Endothelial cell of umbilical vein (primary cell): ENCODE data around the gene KCTD13. TPM values are rescaled to one million over a fixed set of nuclear protein-coding genes. Genes with fewer than 3 reads are reported as not detected.
A peak's percentile ranks its signal among the peaks of the same experiment; 100 is the strongest.

Source experiments
- BruUV-seq: library from RNA; stranded (reverse); fragments of 400-500 nt; replicated peaks from 2 replicates; lab custom pipeline; 2021; lab: Mats Ljungman, UMichigan
- CTCF ChIA-PET: fragments of 300-600, 350-600 bp; sonication (Branson Sonifier 250); formaldehyde crosslinking; loops from one replicate; lab custom pipeline; 2021; ENCODE audit warnings: antibody characterized with exemption, inconsistent platforms; lab: Charles Lee
- POLR2A ChIA-PET: fragments of 300-600, 350-600 bp; sonication (Branson Sonifier 250); formaldehyde crosslinking; loops from one replicate; lab custom pipeline; 2021; ENCODE audit warnings: antibody characterized with exemption, inconsistent platforms; lab: Charles Lee
- DNase-seq: peaks from one replicate; pipeline ENCODE4 v3.0.0-alpha.2; 2011; ENCODE audit warnings: low read depth, low spot score
- FAIRE-seq: peaks from 2 replicates; lab custom pipeline; 2011; peaks lifted over from hg19 to GRCh38; lab: Jason Lieb, UNC
- H2AFZ ChIP-seq: 2 replicates; pipeline ENCODE4 v1.6.0; 2012; ENCODE audit warnings: low read depth, low read length, control low read depth, inconsistent platforms
- H3K27ac ChIP-seq: 2 replicates; pipeline ENCODE4 v1.5.1; 2011; ENCODE audit warnings: low read depth, mild to moderate bottlenecking, control low read depth, low read length, moderate library complexity; ENCODE audit not compliant: insufficient read depth
- H3K27me3 ChIP-seq, 2 experiments: 2 replicates each; pipeline versions ENCODE4 v1.6.0 to v1.6.1; 2011; ENCODE audit warnings: low read length in 2 of 2, mixed read lengths in 1 of 2; ENCODE audit not compliant: control insufficient read depth in 2 of 2, insufficient read depth in 2 of 2
- H3K36me3 ChIP-seq, 2 experiments: 2 replicates in 1 of 2; 3 replicates in 1 of 2; pipeline ENCODE4 v1.5.1; 2011; ENCODE audit warnings: low read length in 2 of 2, mild to moderate bottlenecking in 1 of 2, moderate library complexity in 1 of 2; ENCODE audit not compliant: control insufficient read depth in 2 of 2, insufficient read depth in 2 of 2; ENCODE audit errors: extremely low read depth in 1 of 2
- H3K4me1 ChIP-seq: 3 replicates; pipeline ENCODE4 v1.5.1; 2011; ENCODE audit warnings: mild to moderate bottlenecking, low read length; ENCODE audit not compliant: control insufficient read depth, insufficient read depth; ENCODE audit errors: extremely low read depth
- H3K4me2 ChIP-seq: 2 replicates; pipeline ENCODE4 v1.6.1; 2011; ENCODE audit warnings: low read length, control low read depth, mixed read lengths; ENCODE audit not compliant: insufficient read depth
- H3K4me3 ChIP-seq, 3 experiments: fragments of 200-600 bp in 1 of 3; sonication (generic), shearing (Covaris generic) in 1 of 3; replicated peaks in 1 of 3; 2 replicates each; pipeline ENCODE4 v1.5.1; 2011 to 2016; ENCODE audit warnings: control low read depth in 3 of 3, low read length in 3 of 3, mild to moderate bottlenecking in 2 of 3, inconsistent platforms in 1 of 3, low read depth in 1 of 3, moderate library complexity in 1 of 3; ENCODE audit not compliant: insufficient read depth in 1 of 3
- H3K79me2 ChIP-seq: 2 replicates; pipeline ENCODE4 v1.6.0; 2012; ENCODE audit warnings: low read length, inconsistent platforms; ENCODE audit not compliant: control insufficient read depth, insufficient read depth
- H3K9ac ChIP-seq: replicated peaks from 2 replicates; pipeline ENCODE3; 2011; ENCODE audit warnings: low read length, control low read depth; ENCODE audit not compliant: insufficient read depth; ENCODE audit errors: extremely low read depth
- H3K9me1 ChIP-seq: replicated peaks from 3 replicates; pipeline ENCODE4 v1.6.0; 2011; ENCODE audit warnings: mild to moderate bottlenecking, low read length; ENCODE audit not compliant: control insufficient read depth, insufficient read depth; ENCODE audit errors: extremely low read depth
- H3K9me3 ChIP-seq: replicated peaks from 2 replicates; pipeline ENCODE4 v1.5.1; 2012; ENCODE audit warnings: low read length, inconsistent platforms; ENCODE audit not compliant: control insufficient read depth, insufficient read depth
- H4K20me1 ChIP-seq: replicated peaks from 2 replicates; pipeline ENCODE3; 2011; ENCODE audit warnings: mild to moderate bottlenecking, low read length; ENCODE audit not compliant: control insufficient read depth, insufficient read depth; ENCODE audit errors: extremely low read depth
- EZH2 ChIP-seq: IDR thresholded peaks from 2 replicates; pipeline ENCODE4 v1.6.1; 2012; ENCODE audit warnings: borderline replicate concordance, low read depth, mild to moderate bottlenecking, moderate library complexity, low read length, inconsistent platforms; ENCODE audit not compliant: severe bottlenecking
- FOS ChIP-seq: IDR thresholded peaks from 2 replicates; pipeline ENCODE4 v1.6.1; 2011; ENCODE audit warnings: mild to moderate bottlenecking, low read length, moderate library complexity, borderline replicate concordance; ENCODE audit not compliant: insufficient read depth
- GATA2 ChIP-seq: IDR thresholded peaks from 2 replicates; pipeline ENCODE4 v1.7.0; 2011; ENCODE audit warnings: low read depth, mild to moderate bottlenecking, moderate library complexity, mixed read lengths, low read length; ENCODE audit not compliant: insufficient read length, insufficient read depth
- JUN ChIP-seq: IDR thresholded peaks from 2 replicates; pipeline ENCODE4 v1.6.1; 2011; ENCODE audit warnings: borderline replicate concordance, low read depth; ENCODE audit not compliant: insufficient read length, insufficient read depth
- MAX ChIP-seq: IDR thresholded peaks from 2 replicates; pipeline ENCODE4 v1.6.1; 2011; ENCODE audit not compliant: insufficient read depth, insufficient read length
- MYC ChIP-seq: IDR thresholded peaks from one replicate; pipeline ENCODE4 v1.6.1; 2011; ENCODE audit warnings: mild to moderate bottlenecking, low read depth, low read length
- POLR2A ChIP-seq: IDR thresholded peaks from 2 replicates; pipeline ENCODE4 v1.6.1; 2012; ENCODE audit warnings: low read depth, mild to moderate bottlenecking, control low read depth, low read length
- POLR2AphosphoS5 ChIP-seq: IDR thresholded peaks from 2 replicates; pipeline ENCODE4 v1.6.1; 2012; ENCODE audit warnings: low read depth, mild to moderate bottlenecking, control low read depth, low read length, moderate library complexity; ENCODE audit not compliant: insufficient read depth
- dilution Hi-C: fragments of 300-500 bp; cut with MboI; formaldehyde crosslinking; loops from one replicate; pipeline ENCODE4 v1.15.0; 2019; ENCODE audit warnings: low sequenced_read_pairs; ENCODE audit not compliant: extremely low pct_ligation_motif_present
- intact Hi-C: fragments of 100-400 bp; cut with micrococcal nuclease; formaldehyde crosslinking; loops from one replicate; pipeline ENCODE4 v1.10.0; 2022
- polyA plus RNA-seq, 4 experiments: library from polyadenylated mRNA; depleted of rRNA in 3 of 4; stranded (reverse) in 3 of 4; unstranded in 1 of 4; fragments of >200 nt; gene quantifications; 2 replicates each; pipeline versions ENCODE4 v1.2.1 to v1.2.3, GENCODE V29; 2011 to 2012; ENCODE audit warnings: missing spikeins in 1 of 4
- total RNA-seq: library from RNA; stranded (reverse); gene quantifications from 2 replicates; pipeline ENCODE4 v1.2.3, GENCODE V29; 2021

Gene KCTD13
- total and polyA plus RNA-seq, 2 donors (not counting 3 experiments of a cell fraction or from before 2014, with no cell fraction given) = 22.6 to 24.2 TPM

GRCh38 chr16:29898135-29898803 lies 27.8 kb downstream of the KCTD13 start:
- intact Hi-C loops = no loop called here
- POLR2A ChIA-PET = no interaction called here

GRCh38 chr16:29897333-29897732 lies 28.7 kb downstream of the KCTD13 start:
- no peak overlapping the region for H3K4me2 ChIP-seq
- no peaks in the 10 kb centered on the region for H3K36me3 ChIP-seq
- dilution Hi-C loops = no loop called here

More at GRCh38 chr16:29898135-29898803, 27.8 kb downstream of the KCTD13 start:
- Histone ChIP-seq H2AFZ (no peak overlapping the region), H3K79me2 (no peaks in the 10 kb centered on the region), H3K27me3 (peaks cover 5 to 8% of the 10 kb centered on the region in 2 experiments), H3K4me2 (no peak overlapping the region), H3K4me1 (peaks cover 5% of the 10 kb centered on the region), H4K20me1 (no peaks in the 10 kb centered on the region), H3K36me3 (no peaks in the 10 kb centered on the region), H3K9me3 (no peaks in the 10 kb centered on the region), H3K9me1 (no peaks in the 10 kb centered on the region), H3K27ac (no peak overlapping the region), H3K4me3 (peak overlapping the region in 1 of 3 experiments; percentile 31), H3K9ac (no peak overlapping the region)
- FAIRE-seq (no peak), DNase-seq (no peak)
- dilution Hi-C loops = no loop called here
- CTCF ChIA-PET = interaction anchor here (0.7 kb wide), 1 partner anchor 153 kb away, joined by 3 read pairs; no protein-coding TSS in a partner anchor
- no TSS peak for BruUV-seq
- TF ChIP-seq FOS (no peak), MYC (no peak), EZH2 (no peak), POLR2A (no peak), POLR2AphosphoS5 (no peak), JUN (no peak), MAX (no peak), GATA2 (no peak)

More at GRCh38 chr16:29897333-29897732, 28.7 kb downstream of the KCTD13 start:
- Histone ChIP-seq H3K9me3 (no peaks in the 10 kb centered on the region), H3K9me1 (no peaks in the 10 kb centered on the region), H3K27ac (no peak overlapping the region), H3K79me2 (no peaks in the 10 kb centered on the region), H3K9ac (no peak overlapping the region), H3K27me3 (peaks cover 5 to 8% of the 10 kb centered on the region in 2 experiments), H3K4me3 (no peak overlapping the region), H4K20me1 (no peaks in the 10 kb centered on the region), H3K4me1 (peaks cover 5% of the 10 kb centered on the region), H2AFZ (no peak overlapping the region)
- no TSS peak for BruUV-seq
- no peak for DNase-seq
- no peak for TF ChIP-seq MYC
- POLR2A ChIA-PET = no interaction called here
- FAIRE-seq = no peak
- intact Hi-C loops = no loop called here
- CTCF ChIA-PET = no interaction called here
